ENCODE results near the gene CALN1. TPM values are rescaled to one million over a fixed set of nuclear protein-coding genes. Genes with fewer than 3 reads are reported as not detected.
A peak's percentile ranks its signal among the peaks of the same experiment; 100 is the strongest.

CALN1 gene
- total and polyA plus RNA-seq, 9 of the 15 experiments (the other 6 are each of a cell fraction or from before 2014, with no cell fraction given), result 1.4 to 7.5 (median 3.3) TPM

DNA sequence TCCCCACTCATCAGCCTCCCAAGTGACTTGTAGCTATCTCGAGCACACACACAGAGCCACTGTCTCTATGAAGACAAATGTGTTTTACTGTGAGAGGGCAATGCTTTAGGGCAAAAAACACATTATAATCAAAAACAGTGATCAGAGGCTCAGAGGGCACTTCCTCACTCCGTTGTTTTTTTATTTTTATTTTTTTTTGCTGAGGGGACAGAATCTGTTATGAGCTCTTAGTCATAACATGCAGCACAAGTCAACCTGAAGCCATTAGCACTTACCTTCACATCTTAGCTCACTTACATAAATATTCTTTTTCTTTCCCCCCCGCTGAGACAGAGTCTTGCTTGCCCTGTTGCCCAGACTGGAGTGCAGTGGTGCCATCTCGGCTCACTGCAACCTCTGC, 157.7 kb downstream of the CALN1 start (continued):
- TF ChIP-seq, protein P1, sequence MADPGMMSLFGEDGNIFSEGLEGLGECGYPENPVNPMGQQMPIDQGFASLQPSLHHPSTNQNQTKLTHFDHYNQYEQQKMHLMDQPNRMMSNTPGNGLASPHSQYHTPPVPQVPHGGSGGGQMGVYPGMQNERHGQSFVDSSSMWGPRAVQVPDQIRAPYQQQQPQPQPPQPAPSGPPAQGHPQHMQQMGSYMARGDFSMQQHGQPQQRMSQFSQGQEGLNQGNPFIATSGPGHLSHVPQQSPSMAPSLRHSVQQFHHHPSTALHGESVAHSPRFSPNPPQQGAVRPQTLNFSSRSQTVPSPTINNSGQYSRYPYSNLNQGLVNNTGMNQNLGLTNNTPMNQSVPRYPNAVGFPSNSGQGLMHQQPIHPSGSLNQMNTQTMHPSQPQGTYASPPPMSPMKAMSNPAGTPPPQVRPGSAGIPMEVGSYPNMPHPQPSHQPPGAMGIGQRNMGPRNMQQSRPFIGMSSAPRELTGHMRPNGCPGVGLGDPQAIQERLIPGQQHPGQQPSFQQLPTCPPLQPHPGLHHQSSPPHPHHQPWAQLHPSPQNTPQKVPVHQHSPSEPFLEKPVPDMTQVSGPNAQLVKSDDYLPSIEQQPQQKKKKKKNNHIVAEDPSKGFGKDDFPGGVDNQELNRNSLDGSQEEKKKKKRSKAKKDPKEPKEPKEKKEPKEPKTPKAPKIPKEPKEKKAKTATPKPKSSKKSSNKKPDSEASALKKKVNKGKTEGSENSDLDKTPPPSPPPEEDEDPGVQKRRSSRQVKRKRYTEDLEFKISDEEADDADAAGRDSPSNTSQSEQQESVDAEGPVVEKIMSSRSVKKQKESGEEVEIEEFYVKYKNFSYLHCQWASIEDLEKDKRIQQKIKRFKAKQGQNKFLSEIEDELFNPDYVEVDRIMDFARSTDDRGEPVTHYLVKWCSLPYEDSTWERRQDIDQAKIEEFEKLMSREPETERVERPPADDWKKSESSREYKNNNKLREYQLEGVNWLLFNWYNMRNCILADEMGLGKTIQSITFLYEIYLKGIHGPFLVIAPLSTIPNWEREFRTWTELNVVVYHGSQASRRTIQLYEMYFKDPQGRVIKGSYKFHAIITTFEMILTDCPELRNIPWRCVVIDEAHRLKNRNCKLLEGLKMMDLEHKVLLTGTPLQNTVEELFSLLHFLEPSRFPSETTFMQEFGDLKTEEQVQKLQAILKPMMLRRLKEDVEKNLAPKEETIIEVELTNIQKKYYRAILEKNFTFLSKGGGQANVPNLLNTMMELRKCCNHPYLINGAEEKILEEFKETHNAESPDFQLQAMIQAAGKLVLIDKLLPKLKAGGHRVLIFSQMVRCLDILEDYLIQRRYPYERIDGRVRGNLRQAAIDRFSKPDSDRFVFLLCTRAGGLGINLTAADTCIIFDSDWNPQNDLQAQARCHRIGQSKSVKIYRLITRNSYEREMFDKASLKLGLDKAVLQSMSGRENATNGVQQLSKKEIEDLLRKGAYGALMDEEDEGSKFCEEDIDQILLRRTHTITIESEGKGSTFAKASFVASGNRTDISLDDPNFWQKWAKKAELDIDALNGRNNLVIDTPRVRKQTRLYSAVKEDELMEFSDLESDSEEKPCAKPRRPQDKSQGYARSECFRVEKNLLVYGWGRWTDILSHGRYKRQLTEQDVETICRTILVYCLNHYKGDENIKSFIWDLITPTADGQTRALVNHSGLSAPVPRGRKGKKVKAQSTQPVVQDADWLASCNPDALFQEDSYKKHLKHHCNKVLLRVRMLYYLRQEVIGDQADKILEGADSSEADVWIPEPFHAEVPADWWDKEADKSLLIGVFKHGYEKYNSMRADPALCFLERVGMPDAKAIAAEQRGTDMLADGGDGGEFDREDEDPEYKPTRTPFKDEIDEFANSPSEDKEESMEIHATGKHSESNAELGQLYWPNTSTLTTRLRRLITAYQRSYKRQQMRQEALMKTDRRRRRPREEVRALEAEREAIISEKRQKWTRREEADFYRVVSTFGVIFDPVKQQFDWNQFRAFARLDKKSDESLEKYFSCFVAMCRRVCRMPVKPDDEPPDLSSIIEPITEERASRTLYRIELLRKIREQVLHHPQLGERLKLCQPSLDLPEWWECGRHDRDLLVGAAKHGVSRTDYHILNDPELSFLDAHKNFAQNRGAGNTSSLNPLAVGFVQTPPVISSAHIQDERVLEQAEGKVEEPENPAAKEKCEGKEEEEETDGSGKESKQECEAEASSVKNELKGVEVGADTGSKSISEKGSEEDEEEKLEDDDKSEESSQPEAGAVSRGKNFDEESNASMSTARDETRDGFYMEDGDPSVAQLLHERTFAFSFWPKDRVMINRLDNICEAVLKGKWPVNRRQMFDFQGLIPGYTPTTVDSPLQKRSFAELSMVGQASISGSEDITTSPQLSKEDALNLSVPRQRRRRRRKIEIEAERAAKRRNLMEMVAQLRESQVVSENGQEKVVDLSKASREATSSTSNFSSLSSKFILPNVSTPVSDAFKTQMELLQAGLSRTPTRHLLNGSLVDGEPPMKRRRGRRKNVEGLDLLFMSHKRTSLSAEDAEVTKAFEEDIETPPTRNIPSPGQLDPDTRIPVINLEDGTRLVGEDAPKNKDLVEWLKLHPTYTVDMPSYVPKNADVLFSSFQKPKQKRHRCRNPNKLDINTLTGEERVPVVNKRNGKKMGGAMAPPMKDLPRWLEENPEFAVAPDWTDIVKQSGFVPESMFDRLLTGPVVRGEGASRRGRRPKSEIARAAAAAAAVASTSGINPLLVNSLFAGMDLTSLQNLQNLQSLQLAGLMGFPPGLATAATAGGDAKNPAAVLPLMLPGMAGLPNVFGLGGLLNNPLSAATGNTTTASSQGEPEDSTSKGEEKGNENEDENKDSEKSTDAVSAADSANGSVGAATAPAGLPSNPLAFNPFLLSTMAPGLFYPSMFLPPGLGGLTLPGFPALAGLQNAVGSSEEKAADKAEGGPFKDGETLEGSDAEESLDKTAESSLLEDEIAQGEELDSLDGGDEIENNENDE (IDR thresholded peaks at IDR 0.05; ENCODE audit: low read depth, low read length), result no peak
- TF ChIP-seq ZBTB7A (IDR thresholded peaks at IDR 0.05; ENCODE audit: borderline replicate concordance, control insufficient read depth, low read depth, low read length) (no peak), ZNF589 (CRISPR knock-in tag; IDR thresholded peaks at IDR 0.05; ENCODE audit: low read depth) (no peak), MAFF (IDR thresholded peaks at IDR 0.05; ENCODE audit: low read length) (peak; percentile 32; the same call in 1 of the 2 replicates), ZNF316 (IDR thresholded peaks at IDR 0.05) (peak; percentile 74), RBBP5 (IDR thresholded peaks at IDR 0.05; ENCODE audit: borderline replicate concordance, insufficient read depth, low read length, poor library complexity, severe bottlenecking) (no peak), SMC3 (conservative IDR thresholded peaks at IDR 0.05; ENCODE audit: insufficient read depth, low read depth, low read length) (no peak), TBL1XR1 (IDR thresholded peaks at IDR 0.05; ENCODE audit: low read length in 2 of 2) (no peak), ZNF707 (CRISPR knock-in tag; conservative IDR thresholded peaks at IDR 0.05) (no peak), DACH1 (IDR thresholded peaks at IDR 0.05; ENCODE audit: partially characterized antibody) (no peak), ASH1L (IDR thresholded peaks at IDR 0.05; ENCODE audit: borderline replicate concordance, low read depth, partially characterized antibody) (no peak), SMARCA5 (IDR thresholded peaks at IDR 0.05) (no peak)
- TF ChIP-seq, protein P2, sequence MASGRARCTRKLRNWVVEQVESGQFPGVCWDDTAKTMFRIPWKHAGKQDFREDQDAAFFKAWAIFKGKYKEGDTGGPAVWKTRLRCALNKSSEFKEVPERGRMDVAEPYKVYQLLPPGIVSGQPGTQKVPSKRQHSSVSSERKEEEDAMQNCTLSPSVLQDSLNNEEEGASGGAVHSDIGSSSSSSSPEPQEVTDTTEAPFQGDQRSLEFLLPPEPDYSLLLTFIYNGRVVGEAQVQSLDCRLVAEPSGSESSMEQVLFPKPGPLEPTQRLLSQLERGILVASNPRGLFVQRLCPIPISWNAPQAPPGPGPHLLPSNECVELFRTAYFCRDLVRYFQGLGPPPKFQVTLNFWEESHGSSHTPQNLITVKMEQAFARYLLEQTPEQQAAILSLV (tag; IDR thresholded peaks at IDR 0.05), result no peak
- TF ChIP-seq, protein P3, sequence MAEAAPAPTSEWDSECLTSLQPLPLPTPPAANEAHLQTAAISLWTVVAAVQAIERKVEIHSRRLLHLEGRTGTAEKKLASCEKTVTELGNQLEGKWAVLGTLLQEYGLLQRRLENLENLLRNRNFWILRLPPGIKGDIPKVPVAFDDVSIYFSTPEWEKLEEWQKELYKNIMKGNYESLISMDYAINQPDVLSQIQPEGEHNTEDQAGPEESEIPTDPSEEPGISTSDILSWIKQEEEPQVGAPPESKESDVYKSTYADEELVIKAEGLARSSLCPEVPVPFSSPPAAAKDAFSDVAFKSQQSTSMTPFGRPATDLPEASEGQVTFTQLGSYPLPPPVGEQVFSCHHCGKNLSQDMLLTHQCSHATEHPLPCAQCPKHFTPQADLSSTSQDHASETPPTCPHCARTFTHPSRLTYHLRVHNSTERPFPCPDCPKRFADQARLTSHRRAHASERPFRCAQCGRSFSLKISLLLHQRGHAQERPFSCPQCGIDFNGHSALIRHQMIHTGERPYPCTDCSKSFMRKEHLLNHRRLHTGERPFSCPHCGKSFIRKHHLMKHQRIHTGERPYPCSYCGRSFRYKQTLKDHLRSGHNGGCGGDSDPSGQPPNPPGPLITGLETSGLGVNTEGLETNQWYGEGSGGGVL (CRISPR knock-in tag; IDR thresholded peaks at IDR 0.05), result no peak
